Measurements from ENCODE around the gene TPST1. TPM values are rescaled to one million over a fixed set of nuclear protein-coding genes. Genes with fewer than 3 reads are reported as not detected.

The TPST1 gene
- total RNA-seq, 4 donors from 2014 or later = 5.2 to 20.0 (median 8.2) TPM

- Histone ChIP-seq H3K27me3 (no peaks in the 10 kb centered on the region), H3K4me3 (no peak overlapping the region), H3K9me3 (no peaks in the 10 kb centered on the region), H3K4me1 (peaks cover 14% of the 10 kb centered on the region), H3K27ac (no peak overlapping the region), H3K36me3 (no peaks in the 10 kb centered on the region)
- WGBS = 92% methylated on average over 4 of the region's 4 CpGs
- TF ChIP-seq EP300 (IDR thresholded peaks at IDR 0.05) (no peak), CTCF (IDR thresholded peaks at IDR 0.05) (no peak), POLR2AphosphoS5 (IDR thresholded peaks at IDR 0.05) (no peak), POLR2A (IDR thresholded peaks at IDR 0.05) (no peak)
- no peak for DNase-seq (ENCODE audit: low spot score in 2 of 2)
These were observed 99.4 kb downstream of the TPST1 start for GRCh38 chr7:66304536-66304935.

GRCh38 chr7:66306243-66306642 is 101.1 kb downstream of the TPST1 start:
- Histone ChIP-seq H3K36me3 (no peaks in the 10 kb centered on the region), H3K4me1 (peaks cover 14% of the 10 kb centered on the region), H3K27me3 (no peaks in the 10 kb centered on the region), H3K27ac (no peak overlapping the region), H3K4me3 (no peak overlapping the region), H3K9me3 (no peaks in the 10 kb centered on the region)
- WGBS = 59% methylated on average over 2 of the region's 2 CpGs
- TF ChIP-seq EP300 (IDR thresholded peaks at IDR 0.05) = no peak
- TF ChIP-seq POLR2AphosphoS5 (IDR thresholded peaks at IDR 0.05) = no peak
- no peak for TF ChIP-seq CTCF (IDR thresholded peaks at IDR 0.05)
- DNase-seq (ENCODE audit: low spot score in 2 of 2) = no peak

GRCh38 chr7:66307591-66308215 is 102.6 kb downstream of the TPST1 start:
- Histone ChIP-seq H3K36me3 (no peaks in the 10 kb centered on the region), H3K4me3 (no peak overlapping the region), H3K4me1 (peaks cover 14% of the 10 kb centered on the region), H3K27ac (no peak overlapping the region), H3K9me3 (no peaks in the 10 kb centered on the region), H3K27me3 (no peaks in the 10 kb centered on the region)
- 93% methylated on average over 5 of the region's 5 CpGs for WGBS
- TF ChIP-seq EP300 (IDR thresholded peaks at IDR 0.05) (no peak), CTCF (IDR thresholded peaks at IDR 0.05) (no peak), POLR2AphosphoS5 (IDR thresholded peaks at IDR 0.05) (no peak)
- DNase-seq (ENCODE audit: low spot score in 2 of 2) = no peak

GRCh38 chr7:66308411-66308810 is 103.3 kb downstream of the TPST1 start:
- H3K36me3 ChIP-seq = no peaks in the 10 kb centered on the region
- no peaks in the 10 kb centered on the region for H3K9me3 ChIP-seq
- TF ChIP-seq CTCF (IDR thresholded peaks at IDR 0.05) = no peak
- TF ChIP-seq POLR2AphosphoS5 (IDR thresholded peaks at IDR 0.05) = no peak
- TF ChIP-seq POLR2A (IDR thresholded peaks at IDR 0.05) = no peak
- TF ChIP-seq EP300 (IDR thresholded peaks at IDR 0.05) = no peak
- no peak overlapping the region for H3K4me3 ChIP-seq
- H3K27ac ChIP-seq = no peak overlapping the region
- peaks cover 14% of the 10 kb centered on the region for H3K4me1 ChIP-seq
- no peak for DNase-seq (ENCODE audit: low spot score in 2 of 2)
- WGBS = 99% methylated on average over 3 of the region's 3 CpGs
- no peaks in the 10 kb centered on the region for H3K27me3 ChIP-seq

- no peak overlapping the region for H3K4me3 ChIP-seq
- TF ChIP-seq CTCF (IDR thresholded peaks at IDR 0.05) = no peak
- TF ChIP-seq EP300 (IDR thresholded peaks at IDR 0.05) = no peak
- TF ChIP-seq POLR2AphosphoS5 (IDR thresholded peaks at IDR 0.05) = no peak
- no peak for TF ChIP-seq POLR2A (IDR thresholded peaks at IDR 0.05)
- H3K9me3 ChIP-seq = no peaks in the 10 kb centered on the region
- H3K4me1 ChIP-seq = peaks cover 6% of the 10 kb centered on the region
- no peaks in the 10 kb centered on the region for H3K27me3 ChIP-seq
- DNase-seq (ENCODE audit: low spot score in 2 of 2) = no peak
- H3K27ac ChIP-seq = no peak overlapping the region
- 92% methylated on average over 2 of the region's 2 CpGs for whole genome bisulfite sequencing
- no peaks in the 10 kb centered on the region for H3K36me3 ChIP-seq
These were observed 105.5 kb downstream of the TPST1 start for GRCh38 chr7:66310620-66311019.
